ENCODE data around the gene EHMT1.
A peak's percentile ranks its signal among the peaks of the same experiment; 100 is the strongest.

Gene EHMT1

DNA sequence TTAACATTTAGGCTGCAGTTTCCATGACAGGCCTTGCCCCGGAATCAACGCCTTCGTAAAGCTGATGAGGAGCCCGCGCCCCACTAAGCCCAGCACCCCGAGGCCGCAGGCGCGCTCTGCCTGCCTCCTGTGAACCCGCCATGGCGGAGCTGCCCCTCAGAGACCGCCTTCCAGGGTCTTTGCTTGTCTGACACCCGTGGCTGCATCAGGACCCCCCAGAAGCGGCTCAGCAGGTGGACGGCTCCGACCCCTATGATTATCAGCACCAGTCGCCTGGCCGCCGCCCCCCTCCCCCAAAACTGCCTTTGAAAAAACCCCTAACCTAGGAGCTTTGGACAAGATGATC is 39.6 kb upstream of the EHMT1 start:
- no peak for DNase-seq (ENCODE audit: low read depth in 1 of 2, low spot score in 1 of 2)
- Histone ChIP-seq H3K27me3 (ENCODE audit: insufficient read depth, poor library complexity, severe bottlenecking) (no peaks in the 10 kb centered on the region), H3K4me3 (replicated peaks; ENCODE audit: insufficient read depth, low read length) (no peak overlapping the region; the same call in 1 of the 2 replicates), H3K27ac (replicated peaks) (peak overlapping the region; percentile 50)
- TF ChIP-seq POLR2AphosphoS5 (IDR thresholded peaks at IDR 0.05; ENCODE audit: low read depth) = no peak
- no peak for TF ChIP-seq GABPA (IDR thresholded peaks at IDR 0.05; ENCODE audit: low read depth)
- no peak for TF ChIP-seq REST (IDR thresholded peaks at IDR 0.05; ENCODE audit: insufficient replicate concordance, low read depth)
- TF ChIP-seq, protein P1, sequence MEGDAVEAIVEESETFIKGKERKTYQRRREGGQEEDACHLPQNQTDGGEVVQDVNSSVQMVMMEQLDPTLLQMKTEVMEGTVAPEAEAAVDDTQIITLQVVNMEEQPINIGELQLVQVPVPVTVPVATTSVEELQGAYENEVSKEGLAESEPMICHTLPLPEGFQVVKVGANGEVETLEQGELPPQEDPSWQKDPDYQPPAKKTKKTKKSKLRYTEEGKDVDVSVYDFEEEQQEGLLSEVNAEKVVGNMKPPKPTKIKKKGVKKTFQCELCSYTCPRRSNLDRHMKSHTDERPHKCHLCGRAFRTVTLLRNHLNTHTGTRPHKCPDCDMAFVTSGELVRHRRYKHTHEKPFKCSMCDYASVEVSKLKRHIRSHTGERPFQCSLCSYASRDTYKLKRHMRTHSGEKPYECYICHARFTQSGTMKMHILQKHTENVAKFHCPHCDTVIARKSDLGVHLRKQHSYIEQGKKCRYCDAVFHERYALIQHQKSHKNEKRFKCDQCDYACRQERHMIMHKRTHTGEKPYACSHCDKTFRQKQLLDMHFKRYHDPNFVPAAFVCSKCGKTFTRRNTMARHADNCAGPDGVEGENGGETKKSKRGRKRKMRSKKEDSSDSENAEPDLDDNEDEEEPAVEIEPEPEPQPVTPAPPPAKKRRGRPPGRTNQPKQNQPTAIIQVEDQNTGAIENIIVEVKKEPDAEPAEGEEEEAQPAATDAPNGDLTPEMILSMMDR (IDR thresholded peaks at IDR 0.05; ENCODE audit: insufficient read depth, low read length) = no peak
- TF ChIP-seq SPI1 (IDR thresholded peaks at IDR 0.05; ENCODE audit: borderline replicate concordance, low read depth) = no peak

GRCh38 chr9:137580209-137580953 is 38.4 kb upstream of the EHMT1 start:
- TF ChIP-seq REST (IDR thresholded peaks at IDR 0.05; ENCODE audit: insufficient replicate concordance, low read depth) (no peak), POLR2AphosphoS5 (IDR thresholded peaks at IDR 0.05; ENCODE audit: low read depth) (peak; percentile 29; the same call in 1 of the 2 replicates)
- H3K27ac ChIP-seq (replicated peaks) = no peak overlapping the region

DNA sequence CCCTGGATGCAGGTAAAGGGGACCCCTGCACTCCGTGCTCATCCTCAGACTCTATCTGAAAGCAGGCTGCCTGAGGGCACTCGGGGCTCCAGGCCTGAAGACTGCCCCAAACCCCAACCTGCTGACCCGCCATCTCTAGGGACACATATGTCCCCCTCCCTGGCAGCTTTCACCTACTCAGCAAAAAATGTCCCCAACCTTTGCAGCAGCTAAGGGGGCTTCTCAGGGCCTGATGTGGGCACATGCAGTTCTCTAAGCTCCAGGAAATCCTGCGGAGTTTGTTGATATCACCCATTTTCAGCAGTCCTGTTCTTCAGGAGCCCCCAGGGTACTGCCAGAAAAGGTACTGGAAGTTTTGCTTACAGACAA is 37.9 kb upstream of the EHMT1 start:
- DNase-seq (ENCODE audit: low read depth in 1 of 2, low spot score in 1 of 2) = no peak
- TF ChIP-seq, protein P1 (IDR thresholded peaks at IDR 0.05; ENCODE audit: insufficient read depth, low read length) = no peak
- TF ChIP-seq REST (IDR thresholded peaks at IDR 0.05; ENCODE audit: insufficient replicate concordance, low read depth) (no peak), SPI1 (IDR thresholded peaks at IDR 0.05; ENCODE audit: borderline replicate concordance, low read depth) (no peak), GABPA (IDR thresholded peaks at IDR 0.05; ENCODE audit: low read depth) (no peak), POLR2AphosphoS5 (IDR thresholded peaks at IDR 0.05; ENCODE audit: low read depth) (0 out of 2 replicates have a peak, but pooled peaks have one; percentile 3)
- Histone ChIP-seq H3K27ac (replicated peaks) (no peak overlapping the region), H3K27me3 (ENCODE audit: insufficient read depth, poor library complexity, severe bottlenecking) (no peaks in the 10 kb centered on the region), H3K4me3 (replicated peaks; ENCODE audit: insufficient read depth, low read length) (no peak overlapping the region)

More at GRCh38 chr9:137580209-137580953, 38.4 kb upstream of the EHMT1 start:
- Histone ChIP-seq H3K4me3 (replicated peaks; ENCODE audit: insufficient read depth, low read length) (no peak overlapping the region), H3K27me3 (ENCODE audit: insufficient read depth, poor library complexity, severe bottlenecking) (no peaks in the 10 kb centered on the region)
- DNase-seq (ENCODE audit: low read depth in 1 of 2, low spot score in 1 of 2) = no peak
